ENCODE results near the gene SCMH1.

Gene SCMH1

GRCh38 chr1:41098730-41099460 is 143.2 kb downstream of the SCMH1 start:
- H3K4me3 ChIP-seq (ENCODE audit: low read depth, low read length), result no peak overlapping the region
- DNase-seq (ENCODE audit: low read depth), result no peak
- TF ChIP-seq CTCF (IDR thresholded peaks at IDR 0.05; ENCODE audit: insufficient read depth, low read depth, low read length, missing control alignments), result no peak

- no peak for TF ChIP-seq CTCF (IDR thresholded peaks at IDR 0.05; ENCODE audit: insufficient read depth, low read depth, low read length, missing control alignments)
- DNase-seq (ENCODE audit: low read depth), result no peak
- no peak overlapping the region for H3K4me3 ChIP-seq (ENCODE audit: low read depth, low read length)
Measured at GRCh38 chr1:41097105-41097504, 145.0 kb downstream of the SCMH1 start.

- no peak overlapping the region for H3K4me3 ChIP-seq (ENCODE audit: low read depth, low read length)
- DNase-seq (ENCODE audit: low read depth), result no peak
- no peak for TF ChIP-seq CTCF (IDR thresholded peaks at IDR 0.05; ENCODE audit: insufficient read depth, low read depth, low read length, missing control alignments)
Measured at GRCh38 chr1:41093826-41094225, 148.3 kb downstream of the SCMH1 start.

GRCh38 chr1:41086921-41087320 is 155.2 kb downstream of the SCMH1 start:
- no peak overlapping the region for H3K4me3 ChIP-seq (ENCODE audit: low read depth, low read length)
- no peak for TF ChIP-seq CTCF (IDR thresholded peaks at IDR 0.05; ENCODE audit: insufficient read depth, low read depth, low read length, missing control alignments)
- DNase-seq (ENCODE audit: low read depth), result no peak

- no peak for TF ChIP-seq CTCF (IDR thresholded peaks at IDR 0.05; ENCODE audit: insufficient read depth, low read depth, low read length, missing control alignments)
- no peak for DNase-seq (ENCODE audit: low read depth)
Measured at GRCh38 chr1:41078616-41079015, 163.5 kb downstream of the SCMH1 start.

GRCh38 chr1:41078193-41078592 is 163.9 kb downstream of the SCMH1 start:
- DNase-seq (ENCODE audit: low read depth), result no peak
- no peak overlapping the region for H3K4me3 ChIP-seq (ENCODE audit: low read depth, low read length)
- no peak for TF ChIP-seq CTCF (IDR thresholded peaks at IDR 0.05; ENCODE audit: insufficient read depth, low read depth, low read length, missing control alignments)

More at GRCh38 chr1:41078616-41079015, 163.5 kb downstream of the SCMH1 start:
- no peak overlapping the region for H3K4me3 ChIP-seq (ENCODE audit: low read depth, low read length)

- DNase-seq (ENCODE audit: low read depth), result no peak
- H3K4me3 ChIP-seq (ENCODE audit: low read depth, low read length), result no peak overlapping the region
- TF ChIP-seq CTCF (IDR thresholded peaks at IDR 0.05; ENCODE audit: insufficient read depth, low read depth, low read length, missing control alignments), result no peak
Measured at GRCh38 chr1:41073971-41074370, 168.1 kb downstream of the SCMH1 start.

Data from GM12865 (cell line).